CD4-positive, CD25-positive, alpha-beta regulatory T cell (primary cell): Measurements from ENCODE around the gene CFAP100. TPM values are rescaled to one million over a fixed set of nuclear protein-coding genes. Genes with fewer than 3 reads are reported as not detected.

Experiments
- ATAC-seq, 2 donors: fragments of 150-1000 bp; cut with Tn5 transposase; one replicate each; pipeline ENCODE4 v1.10.0; 2021; ENCODE audit warnings: low read depth in 2 of 2, moderate number of reproducible peaks in 2 of 2, moderate library complexity in 1 of 2
- DNase-seq, 3 donors: peaks; one replicate each; pipeline versions ENCODE4 v3.0.0 to v3.0.0-alpha.2; 2012 to 2022; ENCODE audit warnings: mixed read lengths in 1 of 3
- H3K27ac ChIP-seq: one replicate; pipeline ENCODE4 v1.7.0; 2013; ENCODE audit warnings: mild to moderate bottlenecking, low read length; ENCODE audit not compliant: insufficient read depth, poor library complexity, severe bottlenecking
- H3K27me3 ChIP-seq: one replicate; pipeline ENCODE4 v1.7.0; 2013; ENCODE audit warnings: low read length; ENCODE audit not compliant: control insufficient read depth, insufficient read depth
- H3K36me3 ChIP-seq: one replicate; pipeline ENCODE4 v1.7.0; 2013; ENCODE audit warnings: mild to moderate bottlenecking, low read length, moderate library complexity; ENCODE audit not compliant: control insufficient read depth, insufficient read depth
- H3K4me1 ChIP-seq: 2 replicates; pipeline ENCODE4 v1.7.0; 2013; ENCODE audit warnings: mild to moderate bottlenecking, low read length; ENCODE audit not compliant: insufficient read depth, control insufficient read depth, poor library complexity, severe bottlenecking
- H3K4me3 ChIP-seq: one replicate; pipeline ENCODE4 v1.7.0; 2013; ENCODE audit warnings: low read depth, mild to moderate bottlenecking, low read length, moderate library complexity
- H3K9me3 ChIP-seq, 2 experiments: 1 replicate in 1 of 2; 2 replicates in 1 of 2; pipeline ENCODE4 v1.7.0; 2013; ENCODE audit warnings: low read length in 2 of 2, mild to moderate bottlenecking in 1 of 2, moderate library complexity in 1 of 2; ENCODE audit not compliant: control insufficient read depth in 2 of 2
- H3K27ac Mint-ChIP-seq, 3 donors: one replicate each; pipeline ENCODE4 v1.8.0; 2020 to 2022; ENCODE audit warnings: mild to moderate bottlenecking in 3 of 3, mixed read lengths in 3 of 3, moderate library complexity in 2 of 3
- H3K27me3 Mint-ChIP-seq: one replicate; pipeline ENCODE4 v1.8.0; 2022; ENCODE audit warnings: mild to moderate bottlenecking, mixed read lengths
- H3K36me3 Mint-ChIP-seq: one replicate; pipeline ENCODE4 v1.8.0; 2020; ENCODE audit warnings: mixed read lengths
- H3K4me1 Mint-ChIP-seq, 4 donors: one replicate each; pipeline ENCODE4 v1.8.0; 2020 to 2022; ENCODE audit warnings: mixed read lengths in 4 of 4, mild to moderate bottlenecking in 1 of 4
- H3K4me3 Mint-ChIP-seq, 4 donors: one replicate each; pipeline ENCODE4 v1.8.0; 2020 to 2022; ENCODE audit warnings: mild to moderate bottlenecking in 4 of 4, mixed read lengths in 4 of 4, moderate library complexity in 3 of 4
- H3K9me3 Mint-ChIP-seq, 7 donors: one replicate each; pipeline ENCODE4 v1.8.0; 2020 to 2022; ENCODE audit warnings: mixed read lengths in 7 of 7, mild to moderate bottlenecking in 3 of 7, moderate library complexity in 2 of 7
- polyA plus RNA-seq, 4 donors: library from polyadenylated mRNA; unstranded; fragments of 300-500 nt; fragmentation: Illumina TruSeq; gene quantifications; one replicate each; pipeline ENCODE4 v1.2.3, GENCODE V29; 2021
- total RNA-seq: library from RNA; stranded (reverse); gene quantifications from one replicate; pipeline ENCODE4 v1.2.3, GENCODE V29; 2022

CFAP100 gene
- total and polyA plus RNA-seq, 5 donors from 2014 or later: not detected

- Mint-ChIP-seq H3K36me3 (no peaks in the 10 kb centered on the region), H3K27me3 (peaks cover 32% of the 10 kb centered on the region), H3K4me1 (peaks cover 0 to 7% (median 2%) of the 10 kb centered on the region in 4 donors), H3K9me3 (peaks cover 0 to 5% (median 0%) of the 10 kb centered on the region in 7 donors), H3K27ac (no peak overlapping the region), H3K4me3 (no peak overlapping the region)
- Histone ChIP-seq H3K4me3 (no peak overlapping the region), H3K4me1 (no peaks in the 10 kb centered on the region), H3K9me3 (no peaks in the 10 kb centered on the region), H3K27me3 (peaks cover 4% of the 10 kb centered on the region), H3K27ac (no peak overlapping the region), H3K36me3 (no peaks in the 10 kb centered on the region)
- peak in 2 of 3 donors; percentile 16 to 40 for DNase-seq
- ATAC-seq: no peak
Observed at GRCh38 chr3:126389112-126389793, 5.5 kb upstream of the CFAP100 start.

GRCh38 chr3:126389794-126390146, 4.9 kb upstream of the CFAP100 start:
- ATAC-seq: no peak
- Mint-ChIP-seq H3K9me3 (peaks cover 0 to 5% (median 0%) of the 10 kb centered on the region in 7 donors), H3K36me3 (no peaks in the 10 kb centered on the region), H3K27me3 (peaks cover 31% of the 10 kb centered on the region), H3K4me1 (peaks cover 0 to 7% (median 2%) of the 10 kb centered on the region in 4 donors), H3K27ac (no peak overlapping the region), H3K4me3 (no peak overlapping the region)
- Histone ChIP-seq H3K36me3 (no peaks in the 10 kb centered on the region), H3K4me1 (no peaks in the 10 kb centered on the region), H3K27me3 (peaks cover 4% of the 10 kb centered on the region), H3K27ac (no peak overlapping the region), H3K4me3 (no peak overlapping the region), H3K9me3 (no peaks in the 10 kb centered on the region)
- no peak for DNase-seq

GRCh38 chr3:126390201-126390600, 4.5 kb upstream of the CFAP100 start:
- peaks cover 31% of the 10 kb centered on the region for H3K27me3 Mint-ChIP-seq
- no peaks in the 10 kb centered on the region for H3K36me3 ChIP-seq
- DNase-seq: no peak
- H3K4me3 Mint-ChIP-seq: no peak overlapping the region
- no peaks in the 10 kb centered on the region for H3K9me3 ChIP-seq
- peaks cover 4% of the 10 kb centered on the region for H3K27me3 ChIP-seq
- no peak overlapping the region for H3K4me3 ChIP-seq
- no peak for ATAC-seq
- no peaks in the 10 kb centered on the region for H3K4me1 ChIP-seq
- no peaks in the 10 kb centered on the region for H3K36me3 Mint-ChIP-seq
- no peak overlapping the region for H3K27ac Mint-ChIP-seq
- H3K27ac ChIP-seq: no peak overlapping the region
- peaks cover 0 to 7% (median 2%) of the 10 kb centered on the region in 4 donors for H3K4me1 Mint-ChIP-seq
- peaks cover 0 to 5% (median 0%) of the 10 kb centered on the region in 7 donors for H3K9me3 Mint-ChIP-seq

GRCh38 chr3:126390751-126391150, 4.0 kb upstream of the CFAP100 start:
- DNase-seq: no peak
- H3K4me3 ChIP-seq: no peak overlapping the region
- ATAC-seq: no peak
- no peaks in the 10 kb centered on the region for H3K4me1 ChIP-seq
- H3K27ac Mint-ChIP-seq: no peak overlapping the region
- H3K4me3 Mint-ChIP-seq: no peak overlapping the region
- H3K4me1 Mint-ChIP-seq: peaks cover 0 to 7% (median 2%) of the 10 kb centered on the region in 4 donors
- H3K36me3 Mint-ChIP-seq: no peaks in the 10 kb centered on the region
- H3K27me3 Mint-ChIP-seq: peaks cover 31% of the 10 kb centered on the region
- H3K27me3 ChIP-seq: peaks cover 4% of the 10 kb centered on the region
- peaks cover 0 to 5% (median 0%) of the 10 kb centered on the region in 7 donors for H3K9me3 Mint-ChIP-seq
- no peaks in the 10 kb centered on the region for H3K36me3 ChIP-seq
- no peaks in the 10 kb centered on the region for H3K9me3 ChIP-seq
- no peak overlapping the region for H3K27ac ChIP-seq

- H3K36me3 Mint-ChIP-seq: no peaks in the 10 kb centered on the region
- no peak overlapping the region for H3K27ac Mint-ChIP-seq
- Histone ChIP-seq H3K27me3 (peaks cover 4% of the 10 kb centered on the region), H3K4me1 (no peaks in the 10 kb centered on the region), H3K27ac (no peak overlapping the region), H3K9me3 (no peaks in the 10 kb centered on the region), H3K36me3 (no peaks in the 10 kb centered on the region), H3K4me3 (no peak overlapping the region)
- ATAC-seq (no peak), DNase-seq (no peak)
- H3K27me3 Mint-ChIP-seq: peaks cover 31% of the 10 kb centered on the region
- H3K4me3 Mint-ChIP-seq: no peak overlapping the region
- H3K9me3 Mint-ChIP-seq: peaks cover 0 to 3% (median 0%) of the 10 kb centered on the region in 7 donors
- H3K4me1 Mint-ChIP-seq: peaks cover 0 to 7% (median 2%) of the 10 kb centered on the region in 4 donors
Observed at GRCh38 chr3:126391631-126392030, 3.1 kb upstream of the CFAP100 start.

- DNase-seq (no peak), ATAC-seq (no peak)
- no peak overlapping the region for H3K27ac Mint-ChIP-seq
- peaks cover 0 to 3% (median 0%) of the 10 kb centered on the region in 7 donors for H3K9me3 Mint-ChIP-seq
- H3K27me3 Mint-ChIP-seq: peaks cover 36% of the 10 kb centered on the region
- Histone ChIP-seq H3K27me3 (peaks cover 4% of the 10 kb centered on the region), H3K27ac (no peak overlapping the region), H3K4me3 (no peak overlapping the region), H3K9me3 (no peaks in the 10 kb centered on the region), H3K4me1 (no peaks in the 10 kb centered on the region), H3K36me3 (no peaks in the 10 kb centered on the region)
- peaks cover 0 to 7% (median 2%) of the 10 kb centered on the region in 4 donors for H3K4me1 Mint-ChIP-seq
- H3K4me3 Mint-ChIP-seq: no peak overlapping the region
- no peaks in the 10 kb centered on the region for H3K36me3 Mint-ChIP-seq
Observed at GRCh38 chr3:126392246-126392645, 2.5 kb upstream of the CFAP100 start.

GRCh38 chr3:126393563-126393962, 1.1 kb upstream of the CFAP100 start:
- ATAC-seq (no peak), DNase-seq (no peak)
- Histone ChIP-seq H3K4me1 (no peaks in the 10 kb centered on the region), H3K4me3 (no peak overlapping the region), H3K36me3 (no peaks in the 10 kb centered on the region), H3K9me3 (no peaks in the 10 kb centered on the region), H3K27ac (no peak overlapping the region), H3K27me3 (peaks cover 4% of the 10 kb centered on the region)
- Mint-ChIP-seq H3K9me3 (peaks cover 0 to 3% (median 0%) of the 10 kb centered on the region in 7 donors), H3K27ac (no peak overlapping the region), H3K36me3 (no peaks in the 10 kb centered on the region), H3K4me3 (no peak overlapping the region), H3K4me1 (peaks cover 0 to 7% (median 2%) of the 10 kb centered on the region in 4 donors), H3K27me3 (peaks cover 30% of the 10 kb centered on the region)

- peaks cover 0 to 5% (median 0%) of the 10 kb centered on the region in 7 donors for H3K9me3 Mint-ChIP-seq
- no peaks in the 10 kb centered on the region for H3K4me1 ChIP-seq
- no peaks in the 10 kb centered on the region for H3K36me3 ChIP-seq
- no peak overlapping the region for H3K4me3 ChIP-seq
- H3K27ac ChIP-seq: no peak overlapping the region
- H3K27me3 Mint-ChIP-seq: peaks cover 24% of the 10 kb centered on the region
- H3K9me3 ChIP-seq: no peaks in the 10 kb centered on the region
- no peak overlapping the region for H3K4me3 Mint-ChIP-seq
- DNase-seq (no peak), ATAC-seq (no peak)
- H3K27ac Mint-ChIP-seq: no peak overlapping the region
- H3K36me3 Mint-ChIP-seq: no peaks in the 10 kb centered on the region
- peaks cover 0 to 3% (median 0%) of the 10 kb centered on the region in 4 donors for H3K4me1 Mint-ChIP-seq
- H3K27me3 ChIP-seq: peaks cover 4% of the 10 kb centered on the region
Observed at GRCh38 chr3:126394977-126395321, 240 bp downstream of the CFAP100 start.
